K562 (cell line): ENCODE data around the gene ANKDD1A. TPM values are rescaled to one million over a fixed set of nuclear protein-coding genes. Genes with fewer than 3 reads are reported as not detected.

Experiments used
- CBX3 ChIP-seq, 2 experiments: IDR thresholded peaks; 1 replicate in 1 of 2; 2 replicates in 1 of 2; pipeline ENCODE4 v1.6.1; 2012; ENCODE audit warnings: inconsistent platforms in 2 of 2, low read length in 2 of 2, borderline replicate concordance in 1 of 2, control low read depth in 1 of 2
- CCAR2 ChIP-seq: fragments of 200-400 bp; formaldehyde crosslinking; IDR thresholded peaks from 2 replicates; pipeline ENCODE4 v1.6.1; 2017; ENCODE audit warnings: mild to moderate bottlenecking, low read depth, low read length
- CSDE1 ChIP-seq, 2 experiments: fragments of 450-650 bp; IDR thresholded peaks; 2 replicates each; pipeline ENCODE4 v1.6.1; 2016; ENCODE audit warnings: mild to moderate bottlenecking in 1 of 2
- HLTF ChIP-seq: fragments of 450-650 bp; IDR thresholded peaks from 2 replicates; pipeline ENCODE4 v1.6.1; 2016
- ILF3 ChIP-seq: fragments of 450-650 bp; IDR thresholded peaks from 2 replicates; pipeline ENCODE4 v1.6.1; 2018; ENCODE audit warnings: antibody characterized with exemption, mild to moderate bottlenecking, moderate library complexity, borderline replicate concordance
- MTA1 ChIP-seq: fragments of 450-650 bp; IDR thresholded peaks from 2 replicates; pipeline ENCODE4 v1.6.1; 2017; ENCODE audit warnings: borderline replicate concordance
- NR2C2 ChIP-seq, 2 experiments: fragments of 200-800 bp in 1 of 2; sonication (Bioruptor generic) in 1 of 2; sonication (generic) in 1 of 2; formaldehyde crosslinking in 1 of 2; IDR thresholded peaks; 2 replicates each; pipeline versions ENCODE4 v1.6.1 to v1.8.0; 2016 to 2022; ENCODE audit warnings: mild to moderate bottlenecking in 1 of 2, missing compliant biosample characterization in 1 of 2, missing genetic modification characterization in 1 of 2, missing genetic modification reagents in 1 of 2
- NR4A1 ChIP-seq, 2 experiments: fragments of 250-450 bp in 1 of 2; fragments of 450-650 bp in 1 of 2; sonication (Bioruptor Pico) in 1 of 2; IDR thresholded peaks; 2 replicates each; pipeline versions ENCODE4 v1.4.0 to v1.6.1; 2016 to 2020; ENCODE audit warnings: mild to moderate bottlenecking in 2 of 2, missing compliant biosample characterization in 1 of 2, missing genetic modification characterization in 1 of 2, moderate library complexity in 1 of 2
- NRF1 ChIP-seq, 2 experiments: fragments of 450-650 bp; IDR thresholded peaks in 1 of 2; conservative IDR thresholded peaks in 1 of 2; 2 replicates each; pipeline ENCODE4 v1.6.1; 2014; ENCODE audit warnings: mild to moderate bottlenecking in 2 of 2
- PHF8 ChIP-seq: fragments of 200-600 bp; sonication (generic); IDR thresholded peaks from 2 replicates; pipeline ENCODE4 v1.6.1; 2012; ENCODE audit warnings: mixed run types, mild to moderate bottlenecking, inconsistent platforms, low read length, moderate library complexity, borderline replicate concordance
- PYGO2 ChIP-seq: fragments of 450-650 bp; IDR thresholded peaks from 2 replicates; pipeline ENCODE4 v1.6.1; 2016; ENCODE audit warnings: mild to moderate bottlenecking, missing genetic modification characterization, moderate library complexity, missing compliant biosample characterization
- RBM39 ChIP-seq: fragments of 200-400 bp; formaldehyde crosslinking; optimal IDR thresholded peaks from 2 replicates; pipeline ENCODE3; 2018; ENCODE audit warnings: low read depth, low read length
- RCOR1 ChIP-seq, 2 experiments: IDR thresholded peaks; 2 replicates each; pipeline ENCODE4 v1.6.1; 2012; ENCODE audit warnings: low read depth in 2 of 2, low read length in 2 of 2, borderline replicate concordance in 1 of 2, improper control_type of control experiment in 1 of 2
- TCF3 ChIP-seq: sonication (generic); formaldehyde crosslinking; IDR thresholded peaks from 2 replicates; pipeline ENCODE4 v1.4.0; 2020; ENCODE audit warnings: mild to moderate bottlenecking, missing genetic modification reagents
- TCFL5 ChIP-seq: fragments of 250-450 bp; sonication (Bioruptor Pico); conservative IDR thresholded peaks from 2 replicates; pipeline ENCODE4 v1.6.1; 2021; ENCODE audit warnings: mild to moderate bottlenecking, moderate library complexity, matching md5 sums
- ZBTB8A ChIP-seq: fragments of 450-650 bp; IDR thresholded peaks from 2 replicates; pipeline ENCODE4 v1.6.1; 2018; ENCODE audit warnings: mild to moderate bottlenecking, moderate library complexity; ENCODE audit not compliant: partially characterized antibody
- ZC3H8 ChIP-seq: fragments of 450-650 bp; IDR thresholded peaks from 2 replicates; pipeline ENCODE4 v1.6.1; 2017
- ZNF668 ChIP-seq: fragments of 250-450 bp; sonication (Bioruptor Pico); IDR thresholded peaks from 2 replicates; pipeline ENCODE4 v1.8.0; 2022; ENCODE audit warnings: mild to moderate bottlenecking, inconsistent platforms
- ZSCAN29 ChIP-seq: fragments of 450-650 bp; IDR thresholded peaks from 2 replicates; pipeline ENCODE4 v1.6.1; 2017
- polyA plus RNA-seq, 8 experiments: library from polyadenylated mRNA; depleted of rRNA in 4 of 8; stranded (reverse) in 5 of 8; unstranded in 3 of 8; fragments of >200 nt; fragmentation: Nextera tagmentation in 2 of 8; fragmentation: Illumina TruSeq in 1 of 8; extraction: Ambion mirVana in 2 of 8; extraction: Trizol in 1 of 8; gene quantifications; 2 replicates each; pipeline versions ENCODE4 v1.2.1 to v1.2.3, GENCODE V29; 2011 to 2014; ENCODE audit warnings: inconsistent platforms in 1 of 8, missing spikeins in 1 of 8
- total RNA-seq, 7 experiments: library from RNA; depleted of rRNA in 6 of 7; stranded (reverse); fragments of >200 nt in 6 of 7; fragmentation: Illumina TruSeq in 2 of 7; extraction: Trizol in 2 of 7; gene quantifications; 2 replicates each; pipeline versions ENCODE4 v1.2.1 to v1.2.3, GENCODE V29; 2011 to 2021; ENCODE audit warnings: low replicate concordance in 1 of 7
- TF ChIP-seq, protein P1 (sequence below): fragments of 200-800 bp; sonication (Bioruptor generic); IDR thresholded peaks from 2 replicates; pipeline ENCODE4 v1.6.1; 2016; ENCODE audit warnings: missing genetic modification characterization, missing compliant biosample characterization
- TF ChIP-seq, protein P2 (sequence below): fragments of 250-450 bp; sonication (Bioruptor Pico); IDR thresholded peaks from 2 replicates; pipeline ENCODE4 v1.8.0; 2022; ENCODE audit warnings: moderate library complexity, mild to moderate bottlenecking, inconsistent platforms

ANKDD1A gene
- total and polyA plus RNA-seq, 9 of the 15 experiments (the other 6 are each of a cell fraction or from before 2014, with no cell fraction given), result 0.08 to 0.80 (median 0.43) TPM

DNA sequence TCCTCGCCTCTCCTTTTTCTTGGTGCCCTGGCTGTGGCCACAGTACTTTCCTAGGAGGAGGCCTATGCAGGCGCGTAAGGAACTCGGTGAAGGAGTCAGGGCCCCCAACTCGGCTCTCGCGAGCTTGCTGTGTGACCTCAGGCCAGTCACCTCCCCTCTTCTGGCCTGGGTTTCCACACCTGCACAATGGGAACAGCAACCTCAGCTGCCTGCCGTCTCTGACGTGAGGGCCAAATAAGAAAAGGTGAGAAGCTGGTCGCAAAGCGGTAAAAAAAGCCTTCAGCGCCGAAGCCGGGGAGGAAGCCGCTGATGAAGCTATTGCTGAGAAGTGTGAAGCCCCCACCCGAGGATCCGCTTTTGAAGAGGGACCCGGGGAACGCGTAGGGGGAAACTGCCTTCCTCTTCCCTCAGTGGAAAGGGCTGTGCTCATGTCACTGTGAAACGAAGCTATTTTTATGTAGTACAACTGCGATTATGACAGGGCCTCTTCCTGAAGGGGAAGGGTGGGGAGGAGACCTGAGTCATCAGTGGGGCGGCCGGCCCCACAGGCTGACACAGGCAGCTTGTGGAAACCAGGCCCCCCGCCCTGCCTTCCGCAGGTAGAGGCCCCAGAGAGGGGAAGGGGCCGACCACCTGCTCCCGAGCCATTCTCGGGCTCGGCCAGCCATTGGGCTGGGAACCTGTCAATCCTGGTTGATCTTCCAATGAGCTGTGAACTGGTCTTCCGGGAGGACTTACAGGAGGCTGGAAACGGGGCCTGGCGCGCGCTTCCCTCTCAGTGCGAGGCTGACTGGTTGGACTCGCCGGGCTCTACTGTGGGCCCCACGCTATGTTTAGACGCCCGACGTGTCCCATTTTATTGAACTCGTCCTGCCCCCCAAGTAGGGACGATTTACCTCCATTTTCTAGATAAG, 18.0 kb upstream of the ANKDD1A start (continued):
- TF ChIP-seq, protein P1, sequence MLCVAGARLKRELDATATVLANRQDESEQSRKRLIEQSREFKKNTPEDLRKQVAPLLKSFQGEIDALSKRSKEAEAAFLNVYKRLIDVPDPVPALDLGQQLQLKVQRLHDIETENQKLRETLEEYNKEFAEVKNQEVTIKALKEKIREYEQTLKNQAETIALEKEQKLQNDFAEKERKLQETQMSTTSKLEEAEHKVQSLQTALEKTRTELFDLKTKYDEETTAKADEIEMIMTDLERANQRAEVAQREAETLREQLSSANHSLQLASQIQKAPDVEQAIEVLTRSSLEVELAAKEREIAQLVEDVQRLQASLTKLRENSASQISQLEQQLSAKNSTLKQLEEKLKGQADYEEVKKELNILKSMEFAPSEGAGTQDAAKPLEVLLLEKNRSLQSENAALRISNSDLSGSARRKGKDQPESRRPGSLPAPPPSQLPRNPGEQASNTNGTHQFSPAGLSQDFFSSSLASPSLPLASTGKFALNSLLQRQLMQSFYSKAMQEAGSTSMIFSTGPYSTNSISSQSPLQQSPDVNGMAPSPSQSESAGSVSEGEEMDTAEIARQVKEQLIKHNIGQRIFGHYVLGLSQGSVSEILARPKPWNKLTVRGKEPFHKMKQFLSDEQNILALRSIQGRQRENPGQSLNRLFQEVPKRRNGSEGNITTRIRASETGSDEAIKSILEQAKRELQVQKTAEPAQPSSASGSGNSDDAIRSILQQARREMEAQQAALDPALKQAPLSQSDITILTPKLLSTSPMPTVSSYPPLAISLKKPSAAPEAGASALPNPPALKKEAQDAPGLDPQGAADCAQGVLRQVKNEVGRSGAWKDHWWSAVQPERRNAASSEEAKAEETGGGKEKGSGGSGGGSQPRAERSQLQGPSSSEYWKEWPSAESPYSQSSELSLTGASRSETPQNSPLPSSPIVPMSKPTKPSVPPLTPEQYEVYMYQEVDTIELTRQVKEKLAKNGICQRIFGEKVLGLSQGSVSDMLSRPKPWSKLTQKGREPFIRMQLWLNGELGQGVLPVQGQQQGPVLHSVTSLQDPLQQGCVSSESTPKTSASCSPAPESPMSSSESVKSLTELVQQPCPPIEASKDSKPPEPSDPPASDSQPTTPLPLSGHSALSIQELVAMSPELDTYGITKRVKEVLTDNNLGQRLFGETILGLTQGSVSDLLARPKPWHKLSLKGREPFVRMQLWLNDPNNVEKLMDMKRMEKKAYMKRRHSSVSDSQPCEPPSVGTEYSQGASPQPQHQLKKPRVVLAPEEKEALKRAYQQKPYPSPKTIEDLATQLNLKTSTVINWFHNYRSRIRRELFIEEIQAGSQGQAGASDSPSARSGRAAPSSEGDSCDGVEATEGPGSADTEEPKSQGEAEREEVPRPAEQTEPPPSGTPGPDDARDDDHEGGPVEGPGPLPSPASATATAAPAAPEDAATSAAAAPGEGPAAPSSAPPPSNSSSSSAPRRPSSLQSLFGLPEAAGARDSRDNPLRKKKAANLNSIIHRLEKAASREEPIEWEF (CRISPR knock-in tag), result no peak
- no peak for TF ChIP-seq NR2C2 (CRISPR knock-in tag; IDR thresholded peaks at IDR 0.05)
- no peak; the same call in 1 of the 2 replicates for TF ChIP-seq NR2C2 (tag; IDR thresholded peaks at IDR 0.05)
- TF ChIP-seq NR4A1 (CRISPR knock-in tag; IDR thresholded peaks at IDR 0.05), result no peak
- TF ChIP-seq NR4A1 (tag; IDR thresholded peaks at IDR 0.05), result no peak
- TF ChIP-seq CCAR2, result no peak
- no peak for TF ChIP-seq TCFL5
- no peak for TF ChIP-seq CSDE1 (IDR thresholded peaks at IDR 0.05)
- TF ChIP-seq MTA1, result no peak
- TF ChIP-seq TCF3 (CRISPR knock-in tag), result no peak
- TF ChIP-seq ZNF668 (CRISPR knock-in tag), result no peak
- TF ChIP-seq, protein P2, sequence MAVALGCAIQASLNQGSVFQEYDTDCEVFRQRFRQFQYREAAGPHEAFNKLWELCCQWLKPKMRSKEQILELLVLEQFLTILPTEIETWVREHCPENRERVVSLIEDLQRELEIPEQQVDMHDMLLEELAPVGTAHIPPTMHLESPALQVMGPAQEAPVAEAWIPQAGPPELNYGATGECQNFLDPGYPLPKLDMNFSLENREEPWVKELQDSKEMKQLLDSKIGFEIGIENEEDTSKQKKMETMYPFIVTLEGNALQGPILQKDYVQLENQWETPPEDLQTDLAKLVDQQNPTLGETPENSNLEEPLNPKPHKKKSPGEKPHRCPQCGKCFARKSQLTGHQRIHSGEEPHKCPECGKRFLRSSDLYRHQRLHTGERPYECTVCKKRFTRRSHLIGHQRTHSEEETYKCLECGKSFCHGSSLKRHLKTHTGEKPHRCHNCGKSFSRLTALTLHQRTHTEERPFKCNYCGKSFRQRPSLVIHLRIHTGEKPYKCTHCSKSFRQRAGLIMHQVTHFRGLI (CRISPR knock-in tag), result no peak
- no peak for TF ChIP-seq ILF3
- TF ChIP-seq HLTF, result no peak
- no peak for TF ChIP-seq RCOR1 (IDR thresholded peaks at IDR 0.05; ENCODE audit: borderline replicate concordance in 1 of 2, low read depth in 2 of 2, low read length in 2 of 2)
- TF ChIP-seq NRF1 (conservative IDR thresholded peaks at IDR 0.05 in 1 of 2, IDR thresholded peaks at IDR 0.05 in 1 of 2), result peak; percentile 29 to 45; a peak in 2 of 4 replicates
- TF ChIP-seq ZBTB8A, result no peak
- no peak for TF ChIP-seq PYGO2 (tag)
- TF ChIP-seq RBM39, result no peak
- TF ChIP-seq PHF8, result peak; percentile 49; the same call in 1 of the 2 replicates
- TF ChIP-seq CBX3 (IDR thresholded peaks at IDR 0.05; ENCODE audit: borderline replicate concordance in 1 of 2, low read length in 2 of 2), result peak in 1 of 2 experiments; percentile 33; a peak in 1 of 3 replicates
- TF ChIP-seq ZSCAN29, result peak; percentile 45; the same call in 1 of the 2 replicates
- no peak for TF ChIP-seq ZC3H8
